Measurements from ENCODE around the gene ANKRD12. TPM values are rescaled to one million over a fixed set of nuclear protein-coding genes. Genes with fewer than 3 reads are reported as not detected.

ANKRD12 gene
- total and polyA plus RNA-seq, 4 experiments from 2014 or later = 10.7 to 280 (median 201) TPM

DNA sequence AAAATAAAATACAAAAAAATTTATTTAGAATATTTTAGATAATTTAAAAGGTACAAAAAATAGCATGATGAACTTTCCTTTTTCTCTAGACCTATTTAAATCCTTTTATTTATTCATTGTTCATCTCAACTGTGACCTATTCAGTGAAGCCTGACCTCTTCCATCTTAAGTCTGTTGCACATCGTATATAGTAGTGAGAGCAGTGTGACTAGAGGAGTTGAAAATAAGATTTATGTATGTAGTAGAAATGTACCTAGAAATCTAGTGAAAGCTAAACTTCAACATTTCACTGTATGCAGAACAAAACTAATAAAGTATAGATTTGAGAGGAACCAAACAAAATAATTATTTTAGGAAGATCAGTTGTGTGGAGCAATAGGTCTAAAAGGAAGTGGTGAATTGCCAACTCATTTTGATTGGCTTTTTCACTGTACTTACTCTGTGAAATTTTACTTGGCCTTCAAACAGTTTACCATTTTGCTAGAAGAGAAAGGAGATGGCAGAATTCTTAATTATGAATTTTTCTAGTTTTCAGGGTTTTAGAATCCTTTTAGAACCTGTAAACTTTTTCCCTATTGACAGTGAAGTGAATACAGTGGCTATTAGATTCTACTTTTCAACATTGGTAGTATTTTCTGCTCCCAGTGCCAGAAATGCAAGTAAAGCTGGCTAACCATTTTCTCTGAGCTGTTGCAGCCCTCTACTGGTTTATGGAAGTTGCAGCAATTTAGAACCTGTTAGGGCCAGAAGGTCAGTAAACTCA is 11.0 kb downstream of the ANKRD12 start:
- POLR2A ChIA-PET (ENCODE audit: partially characterized antibody) = interaction anchor here (0.7 to 2.8 kb wide), 10 partner anchors 10 to 74 kb away, joined by 3 to 53 read pairs (median 14); partner anchors contain the start of genes ANKRD12 and NDUFV2
- Histone ChIP-seq H3K4me1 (ENCODE audit: insufficient read depth, low read length) (peaks cover 92% of the 10 kb centered on the region), H3K27ac (ENCODE audit: low read depth, low read length) (peak overlapping the region; percentile 34), H3K4me3 (ENCODE audit: low read length in 2 of 2) (no peak overlapping the region), H3K9me3 (ENCODE audit: control insufficient read depth in 1 of 2, low read length in 2 of 2) (no peaks in the 10 kb centered on the region), H3K27me3 (ENCODE audit: insufficient read depth, low read length) (no peaks in the 10 kb centered on the region), H3K36me3 (ENCODE audit: insufficient read depth, low read length) (no peaks in the 10 kb centered on the region)
- no peaks in the 10 kb centered on the region for H3K27me3 Mint-ChIP-seq
- peak overlapping the region; percentile 66 to 96 (median 76) for H3K27ac Mint-ChIP-seq
- peaks cover 55 to 87% (median 67%) of the 10 kb centered on the region in 4 donors for H3K4me1 Mint-ChIP-seq
- peak; percentile 55 to 67 (median 61) for DNase-seq
- H3K9me3 Mint-ChIP-seq = peaks cover 0 to 2% (median 0%) of the 10 kb centered on the region in 8 donors
- CTCF ChIA-PET (ENCODE audit: partially characterized antibody) = interaction anchor here (0.8 to 2.8 kb wide), 10 partner anchors 9 to 369 kb away, joined by 3 to 61 read pairs (median 7); partner anchors contain the start of genes ANKRD12 and NDUFV2
- peak overlapping the region in 6 of 8 donors; percentile 33 to 82 (median 67) for H3K4me3 Mint-ChIP-seq
- intact Hi-C loops (cut with micrococcal nuclease) = loop anchor here (1.0 to 5.0 kb wide), 4 partner anchors 8 to 370 kb away; no protein-coding TSS in a partner anchor
- H3K36me3 Mint-ChIP-seq = peaks cover 0 to 2% of the 10 kb centered on the region in 2 donors

DNA sequence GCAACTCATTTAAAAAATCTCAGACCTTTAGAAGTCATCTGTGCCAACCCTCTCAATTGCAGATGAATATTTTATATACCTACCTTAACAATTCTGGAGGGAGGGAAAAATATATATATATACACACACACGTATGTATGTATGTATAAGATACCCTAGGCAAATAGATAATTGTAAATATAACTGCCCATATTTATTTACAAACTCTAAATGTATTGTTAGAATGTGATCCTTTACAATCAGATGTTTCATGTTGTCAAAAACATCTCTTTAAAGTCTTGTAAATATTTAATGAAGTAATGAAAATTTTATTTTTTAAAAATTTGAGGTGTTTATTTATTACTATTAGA is 11.6 kb downstream of the ANKRD12 start:
- H3K27ac Mint-ChIP-seq = peak overlapping the region in 5 of 7 donors; percentile 66 to 96 (median 76)
- H3K36me3 ChIP-seq (ENCODE audit: insufficient read depth, low read length) = no peaks in the 10 kb centered on the region
- no peak for DNase-seq
- peaks cover 0 to 2% (median 0%) of the 10 kb centered on the region in 8 donors for H3K9me3 Mint-ChIP-seq
- H3K4me1 Mint-ChIP-seq = peaks cover 59 to 90% (median 70%) of the 10 kb centered on the region in 4 donors
- no peak overlapping the region for H3K4me3 ChIP-seq (ENCODE audit: low read length in 2 of 2)
- H3K27me3 ChIP-seq (ENCODE audit: insufficient read depth, low read length) = no peaks in the 10 kb centered on the region
- POLR2A ChIA-PET (ENCODE audit: partially characterized antibody) = interaction anchor here (0.7 to 2.8 kb wide), 10 partner anchors 11 to 74 kb away, joined by 3 to 53 read pairs (median 14); partner anchors contain the start of genes ANKRD12 and NDUFV2
- CTCF ChIA-PET (ENCODE audit: partially characterized antibody) = interaction anchor here (0.8 to 2.8 kb wide), 9 partner anchors 10 to 369 kb away, joined by 3 to 61 read pairs (median 7); partner anchors contain the start of genes ANKRD12 and NDUFV2
- no peaks in the 10 kb centered on the region for H3K9me3 ChIP-seq (ENCODE audit: control insufficient read depth in 1 of 2, low read length in 2 of 2)
- no peaks in the 10 kb centered on the region for H3K27me3 Mint-ChIP-seq
- peaks cover 0 to 1% of the 10 kb centered on the region in 2 donors for H3K36me3 Mint-ChIP-seq
- intact Hi-C loops (cut with micrococcal nuclease) = loop anchor here (1.0 to 5.0 kb wide), 3 partner anchors 45 to 369 kb away; no protein-coding TSS in a partner anchor
- peak overlapping the region; percentile 34 for H3K27ac ChIP-seq (ENCODE audit: low read depth, low read length)
- H3K4me3 Mint-ChIP-seq = peak overlapping the region in 2 of 8 donors; percentile 69 to 82
- H3K4me1 ChIP-seq (ENCODE audit: insufficient read depth, low read length) = peaks cover 92% of the 10 kb centered on the region

DNA sequence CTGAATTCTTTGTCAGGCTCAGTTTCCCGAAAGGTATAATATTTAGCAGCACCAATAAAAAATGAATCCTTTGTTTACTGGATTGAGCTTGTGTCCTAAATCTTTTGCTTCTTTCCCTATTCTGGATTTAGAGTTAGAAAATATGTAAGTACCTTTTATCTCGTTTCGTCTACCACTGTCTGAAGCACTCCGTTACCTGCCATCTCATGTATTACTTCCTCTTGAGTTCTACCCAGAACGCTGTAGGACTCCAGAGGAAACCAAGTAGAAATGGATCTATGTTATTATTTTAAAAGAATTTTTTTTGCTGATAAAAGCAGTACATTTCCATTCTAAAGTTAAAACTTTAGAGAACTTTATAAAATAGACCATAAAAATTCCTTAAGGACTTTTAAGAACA is 13.5 kb downstream of the ANKRD12 start:
- intact Hi-C loops (cut with micrococcal nuclease) = no loop called here
- no peak for DNase-seq

DNA sequence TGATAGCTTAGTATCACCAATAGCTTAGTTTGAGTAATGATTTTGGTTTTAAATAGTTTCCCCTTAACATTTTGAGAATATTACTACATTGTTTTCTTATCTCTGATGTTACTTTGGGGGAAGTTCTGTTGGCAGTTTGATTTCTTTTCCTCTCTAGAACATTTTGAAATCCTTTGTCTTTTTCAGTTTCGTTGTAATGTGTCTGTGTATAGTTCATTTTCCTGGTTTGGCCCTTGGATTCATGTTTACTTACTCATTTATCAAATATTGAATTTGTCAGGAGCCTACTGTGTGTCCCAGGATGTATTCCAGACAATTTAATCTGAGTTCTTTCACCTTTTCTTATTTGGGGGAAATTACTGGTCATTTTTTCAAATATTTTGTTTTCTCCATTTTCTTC is 16.7 kb downstream of the ANKRD12 start:
- intact Hi-C loops (cut with micrococcal nuclease) = no loop called here
- Histone ChIP-seq H3K9me3 (ENCODE audit: control insufficient read depth in 1 of 2, low read length in 2 of 2) (no peaks in the 10 kb centered on the region), H3K27ac (ENCODE audit: low read depth, low read length) (no peak overlapping the region), H3K4me1 (ENCODE audit: insufficient read depth, low read length) (peaks cover 93% of the 10 kb centered on the region), H3K36me3 (ENCODE audit: insufficient read depth, low read length) (no peaks in the 10 kb centered on the region), H3K27me3 (ENCODE audit: insufficient read depth, low read length) (no peaks in the 10 kb centered on the region), H3K4me3 (ENCODE audit: low read length in 2 of 2) (no peak overlapping the region)
- Mint-ChIP-seq H3K27ac (peak overlapping the region in 2 of 7 donors; percentile 24 to 62), H3K4me1 (peaks cover 66 to 93% (median 79%) of the 10 kb centered on the region in 4 donors), H3K36me3 (peaks cover 0 to 18% of the 10 kb centered on the region in 2 donors), H3K9me3 (peaks cover 0 to 4% (median 0%) of the 10 kb centered on the region in 8 donors), H3K4me3 (peak overlapping the region in 4 of 8 donors; percentile 40 to 62 (median 50)), H3K27me3 (no peaks in the 10 kb centered on the region)
- DNase-seq = no peak
- CTCF ChIA-PET (ENCODE audit: partially characterized antibody) = interaction anchor here (1.4 to 1.5 kb wide), 2 partner anchors 80 to 82 kb away, joined by 4 to 6 read pairs; no protein-coding TSS in a partner anchor
- POLR2A ChIA-PET (ENCODE audit: partially characterized antibody) = interaction anchor here (0.8 kb wide), 1 partner anchor 14 kb away, joined by 3 read pairs; no protein-coding TSS in a partner anchor

More for the DNA sequence above, 13.5 kb downstream of the ANKRD12 start:
- Mint-ChIP-seq H3K36me3 (peaks cover 0 to 9% of the 10 kb centered on the region in 2 donors), H3K4me1 (peaks cover 64 to 92% (median 77%) of the 10 kb centered on the region in 4 donors), H3K27me3 (no peaks in the 10 kb centered on the region), H3K9me3 (peaks cover 0 to 2% (median 0%) of the 10 kb centered on the region in 8 donors), H3K4me3 (peak overlapping the region in 6 of 8 donors; percentile 9 to 62 (median 38)), H3K27ac (peak overlapping the region in 4 of 7 donors; percentile 14 to 78 (median 42))
- Histone ChIP-seq H3K9me3 (ENCODE audit: control insufficient read depth in 1 of 2, low read length in 2 of 2) (no peaks in the 10 kb centered on the region), H3K4me3 (ENCODE audit: low read length in 2 of 2) (no peak overlapping the region), H3K36me3 (ENCODE audit: insufficient read depth, low read length) (no peaks in the 10 kb centered on the region), H3K27ac (ENCODE audit: low read depth, low read length) (no peak overlapping the region), H3K4me1 (ENCODE audit: insufficient read depth, low read length) (peaks cover 94% of the 10 kb centered on the region), H3K27me3 (ENCODE audit: insufficient read depth, low read length) (no peaks in the 10 kb centered on the region)
- ChIA-PET POLR2A (ENCODE audit: partially characterized antibody) (interaction anchor here (1.4 to 1.5 kb wide), 2 partner anchors 13 to 32 kb away, joined by 4 to 6 read pairs; partner anchors contain the start of gene ANKRD12), CTCF (ENCODE audit: partially characterized antibody) (interaction anchor here (0.7 to 2.3 kb wide), 4 partner anchors 12 to 78 kb away, joined by 3 to 15 read pairs (median 4); no protein-coding TSS in a partner anchor)

DNA sequence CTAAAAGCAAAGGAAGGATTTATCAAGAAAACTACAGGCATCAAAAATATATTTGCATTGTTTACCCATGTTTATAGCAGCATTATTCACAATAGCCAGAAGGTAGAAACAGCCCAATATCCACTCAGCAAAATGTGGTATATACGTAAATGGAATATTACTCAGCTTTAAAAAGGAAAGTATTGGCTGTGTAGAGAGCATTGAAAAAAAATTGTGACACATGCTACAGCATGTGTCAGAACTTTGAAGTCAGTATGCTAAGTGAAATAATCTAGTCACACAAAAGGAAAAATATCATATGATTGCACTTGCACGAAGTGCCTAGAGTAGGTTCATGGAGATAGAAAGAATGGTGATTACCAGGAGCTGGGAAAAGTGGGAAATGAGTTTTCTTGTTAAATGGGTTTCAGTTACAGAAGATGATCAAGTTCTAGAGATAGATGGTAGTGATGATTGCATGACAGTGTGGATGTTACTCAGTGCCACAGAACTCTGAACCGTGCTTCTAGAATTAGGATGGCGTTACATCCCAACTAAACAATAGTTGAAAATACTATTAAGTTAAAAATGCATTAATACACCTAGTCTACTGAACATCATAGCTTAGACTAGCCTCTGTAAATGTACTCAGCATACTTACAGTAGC is 20.1 kb downstream of the ANKRD12 start:
- no peak overlapping the region for H3K4me3 ChIP-seq (ENCODE audit: low read length in 2 of 2)
- DNase-seq = no peak
- H3K27ac Mint-ChIP-seq = peak overlapping the region in 6 of 7 donors; percentile 12 to 87 (median 44)
- peaks cover 0 to 2% (median 0%) of the 10 kb centered on the region in 8 donors for H3K9me3 Mint-ChIP-seq
- intact Hi-C loops (cut with micrococcal nuclease) = no loop called here
- H3K27me3 ChIP-seq (ENCODE audit: insufficient read depth, low read length) = no peaks in the 10 kb centered on the region
- H3K36me3 Mint-ChIP-seq = peaks cover 4 to 29% of the 10 kb centered on the region in 2 donors
- H3K36me3 ChIP-seq (ENCODE audit: insufficient read depth, low read length) = no peaks in the 10 kb centered on the region
- no peak overlapping the region for H3K27ac ChIP-seq (ENCODE audit: low read depth, low read length)
- no peaks in the 10 kb centered on the region for H3K9me3 ChIP-seq (ENCODE audit: control insufficient read depth in 1 of 2, low read length in 2 of 2)
- H3K27me3 Mint-ChIP-seq = no peaks in the 10 kb centered on the region
- peaks cover 59 to 85% (median 73%) of the 10 kb centered on the region in 4 donors for H3K4me1 Mint-ChIP-seq
- CTCF ChIA-PET (ENCODE audit: partially characterized antibody) = interaction anchor here (0.9 to 1.4 kb wide), 3 partner anchors 10 to 16 kb away, joined by 3 to 4 read pairs (median 3); no protein-coding TSS in a partner anchor
- H3K4me1 ChIP-seq (ENCODE audit: insufficient read depth, low read length) = peaks cover 81% of the 10 kb centered on the region
- peak overlapping the region in 6 of 8 donors; percentile 13 to 69 (median 44) for H3K4me3 Mint-ChIP-seq
- POLR2A ChIA-PET (ENCODE audit: partially characterized antibody) = interaction anchor here (0.7 to 1.2 kb wide), 3 partner anchors 19 to 91 kb away, joined by 3 to 4 read pairs (median 3); no protein-coding TSS in a partner anchor

DNA sequence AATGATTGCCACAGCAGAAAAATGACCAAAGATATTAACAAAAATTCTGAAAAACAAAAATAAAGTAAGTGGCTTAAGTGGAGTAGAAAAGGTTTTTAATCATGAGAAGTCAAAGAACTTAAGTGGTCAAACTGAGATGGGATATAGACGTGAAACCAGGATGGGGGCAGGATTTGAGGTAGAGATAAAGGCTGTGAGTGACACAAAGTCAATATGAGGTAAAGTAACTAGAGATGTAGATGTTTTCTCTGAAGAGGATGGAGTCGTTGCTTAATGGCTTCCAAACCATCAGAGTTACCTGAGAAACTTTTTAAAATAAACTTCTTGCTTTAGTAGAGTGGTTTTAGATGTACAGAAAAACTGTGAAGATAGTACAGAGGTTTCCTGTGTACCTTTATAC is 21.2 kb downstream of the ANKRD12 start:
- no peak for DNase-seq
- Mint-ChIP-seq H3K27me3 (no peaks in the 10 kb centered on the region), H3K9me3 (peaks cover 0 to 9% (median 5%) of the 10 kb centered on the region in 8 donors), H3K27ac (peak overlapping the region in 3 of 7 donors; percentile 25 to 55 (median 32)), H3K4me3 (peak overlapping the region in 6 of 8 donors; percentile 1 to 70 (median 46)), H3K36me3 (peaks cover 14 to 38% of the 10 kb centered on the region in 2 donors), H3K4me1 (peaks cover 64 to 86% (median 71%) of the 10 kb centered on the region in 4 donors)
- CTCF ChIA-PET (ENCODE audit: partially characterized antibody) = no interaction called here
- Histone ChIP-seq H3K27ac (ENCODE audit: low read depth, low read length) (no peak overlapping the region), H3K4me1 (ENCODE audit: insufficient read depth, low read length) (peaks cover 70% of the 10 kb centered on the region), H3K4me3 (ENCODE audit: low read length in 2 of 2) (no peak overlapping the region), H3K27me3 (ENCODE audit: insufficient read depth, low read length) (no peaks in the 10 kb centered on the region), H3K9me3 (ENCODE audit: control insufficient read depth in 1 of 2, low read length in 2 of 2) (no peaks in the 10 kb centered on the region), H3K36me3 (ENCODE audit: insufficient read depth, low read length) (no peaks in the 10 kb centered on the region)
- intact Hi-C loops (cut with micrococcal nuclease) = no loop called here
- POLR2A ChIA-PET (ENCODE audit: partially characterized antibody) = no interaction called here

All from CD4-positive, alpha-beta memory T cell (primary cell).